ENCODE data around the gene GALE.

DNA sequence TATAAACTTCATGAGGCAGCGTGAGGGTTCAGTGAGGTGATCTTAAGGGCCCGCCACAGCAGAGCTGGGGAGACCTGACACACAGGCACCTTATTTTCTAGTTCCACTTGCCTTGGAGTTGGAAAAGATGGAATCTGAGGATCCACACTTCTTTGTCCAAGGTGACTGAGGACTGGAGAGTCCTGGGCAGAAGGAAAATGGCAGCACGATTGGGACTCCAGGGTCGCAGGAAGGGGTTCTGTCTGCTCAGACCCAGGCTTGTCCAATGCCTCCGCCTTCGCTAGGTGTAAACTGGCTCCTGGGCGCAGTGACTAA lies 1.3 kb downstream of the GALE start:
- TF ChIP-seq ZNF350 (CRISPR knock-in tag; IDR thresholded peaks at IDR 0.05; ENCODE audit: borderline replicate concordance, low read depth) (no peak), POLR2AphosphoS5 (IDR thresholded peaks at IDR 0.05; ENCODE audit: low read depth, low read length) (no peak), POLR2A (IDR thresholded peaks at IDR 0.05; ENCODE audit: insufficient read depth in 1 of 2, low read depth in 2 of 2, low read length in 2 of 2) (no peak), TRIM24 (CRISPR knock-in tag; IDR thresholded peaks at IDR 0.05) (no peak), MAZ (IDR thresholded peaks at IDR 0.05; ENCODE audit: borderline replicate concordance, low read depth, low read length) (no peak), MAZ (CRISPR knock-in tag; IDR thresholded peaks at IDR 0.05; ENCODE audit: low read depth) (no peak), PAWR (CRISPR knock-in tag; IDR thresholded peaks at IDR 0.05; ENCODE audit: borderline replicate concordance) (0 out of 2 replicates have a peak, but pooled peaks have one; percentile 54), HCFC1 (IDR thresholded peaks at IDR 0.05; ENCODE audit: low read depth, low read length) (no peak), TAF1 (CRISPR knock-in tag; IDR thresholded peaks at IDR 0.05) (no peak), ZNF83 (CRISPR knock-in tag; IDR thresholded peaks at IDR 0.05; ENCODE audit: borderline replicate concordance) (no peak), HIVEP1 (CRISPR knock-in tag; IDR thresholded peaks at IDR 0.05) (0 out of 2 replicates have a peak, but pooled peaks have one; percentile 5), MAFK (conservative IDR thresholded peaks at IDR 0.05 in 1 of 2, IDR thresholded peaks at IDR 0.05 in 1 of 2; ENCODE audit: low read length in 2 of 2) (no peak)
- TF ChIP-seq, protein P1, sequence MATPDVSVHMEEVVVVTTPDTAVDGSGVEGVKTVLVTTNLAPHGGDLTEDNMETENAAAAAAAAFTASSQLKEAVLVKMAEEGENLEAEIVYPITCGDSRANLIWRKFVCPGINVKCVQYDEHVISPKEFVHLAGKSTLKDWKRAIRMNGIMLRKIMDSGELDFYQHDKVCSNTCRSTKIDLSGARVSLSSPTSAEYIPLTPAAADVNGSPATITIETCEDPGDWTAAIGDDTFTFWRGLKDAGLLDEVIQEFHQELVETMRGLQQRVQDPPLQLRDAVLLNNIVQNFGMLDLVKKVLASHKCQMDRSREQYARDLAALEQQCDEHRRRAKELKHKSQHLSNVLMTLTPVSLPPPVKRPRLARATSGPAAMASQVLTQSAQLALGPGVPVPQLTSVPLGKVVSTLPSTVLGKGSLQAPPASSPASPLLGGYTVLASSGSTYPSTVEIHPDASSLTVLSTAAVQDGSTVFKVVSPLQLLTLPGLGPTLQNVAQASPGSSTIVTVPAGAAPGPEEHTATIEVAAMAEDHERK (CRISPR knock-in tag; IDR thresholded peaks at IDR 0.05; ENCODE audit: low read depth): no peak
